MM.1S (cell line): ENCODE measurements around the gene BRIP1.
"Not testable (repeated sequence)": the region's sequence is repeated elsewhere in the genome, so short reads cannot be mapped to it uniquely, and the experiment has no call there.

Experiments
- DNase-seq: peaks from one replicate; pipeline ENCODE4 v3.0.0-alpha.2; 2015
- H2AFZ ChIP-seq: fragments of 300-600 bp; sonication (generic); 2 replicates; pipeline ENCODE4 v1.6.0; 2016; ENCODE audit warnings: antibody characterized with exemption, low read length
- H3F3A ChIP-seq: fragments of 300-600 bp; sonication (generic); 2 replicates; pipeline ENCODE4 v1.6.1; 2016; ENCODE audit warnings: mild to moderate bottlenecking, antibody characterized with exemption, low read length, moderate library complexity, mixed read lengths; ENCODE audit not compliant: insufficient read depth
- H3K27ac ChIP-seq: fragments of 300-600 bp; sonication (generic); 2 replicates; pipeline ENCODE4 v1.5.1; 2016; ENCODE audit warnings: mild to moderate bottlenecking, low read length
- H3K27me3 ChIP-seq: fragments of 300-600 bp; sonication (generic); replicated peaks from 2 replicates; pipeline ENCODE4 v1.6.0; 2016; ENCODE audit warnings: low read length; ENCODE audit not compliant: insufficient read depth
- H3K36me3 ChIP-seq: fragments of 300-600 bp; sonication (generic); replicated peaks from 2 replicates; pipeline ENCODE4 v1.6.1; 2016; ENCODE audit warnings: mild to moderate bottlenecking, low read length, mixed read lengths; ENCODE audit not compliant: insufficient read depth
- H3K4me1 ChIP-seq: fragments of 300-600 bp; sonication (generic); 2 replicates; pipeline ENCODE4 v1.6.1; 2016; ENCODE audit warnings: low read length, mixed read lengths
- H3K4me2 ChIP-seq: fragments of 300-600 bp; sonication (generic); 2 replicates; pipeline ENCODE4 v1.6.0; 2016; ENCODE audit warnings: low read depth, low read length
- H3K4me3 ChIP-seq: fragments of 300-600 bp; sonication (generic); 2 replicates; pipeline ENCODE4 v1.5.1; 2016; ENCODE audit warnings: low read length, mixed read lengths
- H3K79me2 ChIP-seq: fragments of 300-600 bp; sonication (generic); 2 replicates; pipeline ENCODE4 v1.6.1; 2016; ENCODE audit warnings: mixed run types, low read length, mixed read lengths
- H3K9ac ChIP-seq: fragments of 300-600 bp; sonication (generic); 2 replicates; pipeline ENCODE4 v1.6.1; 2016; ENCODE audit warnings: low read length, mixed read lengths
- H3K9me2 ChIP-seq: fragments of 300-600 bp; sonication (generic); replicated peaks from 2 replicates; pipeline ENCODE4 v1.6.1; 2016; ENCODE audit warnings: mild to moderate bottlenecking, low read length, mixed read lengths; ENCODE audit not compliant: insufficient read depth
- H3K9me3 ChIP-seq: fragments of 300-600 bp; sonication (generic); replicated peaks from 2 replicates; pipeline ENCODE4 v1.6.1; 2016; ENCODE audit warnings: mild to moderate bottlenecking, low read length, mixed read lengths; ENCODE audit not compliant: insufficient read depth
- H4K20me1 ChIP-seq: fragments of 300-600 bp; sonication (generic); 2 replicates; pipeline ENCODE4 v1.6.1; 2016; ENCODE audit warnings: mild to moderate bottlenecking, low read length, moderate library complexity, mixed read lengths; ENCODE audit not compliant: insufficient read depth
- EZH2 ChIP-seq: fragments of 300-600 bp; sonication (generic); optimal IDR thresholded peaks from 2 replicates; pipeline ENCODE3; 2017; ENCODE audit warnings: low read depth, mild to moderate bottlenecking, antibody characterized with exemption, low read length, mixed read lengths
- EZH2phosphoT487 ChIP-seq: fragments of 300-600 bp; sonication (generic); IDR thresholded peaks from 2 replicates; pipeline ENCODE4 v1.6.1; 2018; ENCODE audit warnings: antibody characterized with exemption, low read length
- TF ChIP-seq, protein P1 (sequence below): fragments of 300-600 bp; sonication (generic); IDR thresholded peaks from 2 replicates; pipeline ENCODE4 v1.5.1; 2016; ENCODE audit warnings: antibody characterized with exemption, low read length, mixed read lengths

The BRIP1 gene

DNA sequence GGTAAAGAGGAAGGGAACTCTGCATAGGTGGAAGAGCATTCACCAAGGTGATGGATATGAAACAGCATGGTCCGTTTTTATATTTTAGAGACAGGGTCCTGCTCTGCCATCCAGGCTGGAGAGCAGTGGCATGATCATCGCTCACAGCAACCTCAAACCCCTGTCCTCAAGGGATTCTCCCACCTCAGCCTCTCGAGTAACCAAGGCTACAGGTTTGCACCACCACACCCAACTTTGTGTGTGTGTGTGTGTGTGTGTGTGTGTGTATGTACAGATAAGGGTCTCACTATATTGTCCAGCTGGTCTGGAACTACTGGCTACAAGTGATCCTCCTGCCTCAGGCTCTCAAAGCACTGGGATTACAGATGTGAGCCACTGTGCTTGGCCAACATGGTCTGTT is 194.8 kb downstream of the BRIP1 start:
- no peaks in the 10 kb centered on the region for H3K9me2 ChIP-seq
- no peak overlapping the region for H3K4me2 ChIP-seq
- DNase-seq, result no peak
- H3K4me3 ChIP-seq, result no peak overlapping the region
- no peaks in the 10 kb centered on the region for H3K36me3 ChIP-seq
- H3K27ac ChIP-seq, result no peak overlapping the region
- no peak overlapping the region for H2AFZ ChIP-seq
- no peak for TF ChIP-seq EZH2phosphoT487
- TF ChIP-seq, protein P1, sequence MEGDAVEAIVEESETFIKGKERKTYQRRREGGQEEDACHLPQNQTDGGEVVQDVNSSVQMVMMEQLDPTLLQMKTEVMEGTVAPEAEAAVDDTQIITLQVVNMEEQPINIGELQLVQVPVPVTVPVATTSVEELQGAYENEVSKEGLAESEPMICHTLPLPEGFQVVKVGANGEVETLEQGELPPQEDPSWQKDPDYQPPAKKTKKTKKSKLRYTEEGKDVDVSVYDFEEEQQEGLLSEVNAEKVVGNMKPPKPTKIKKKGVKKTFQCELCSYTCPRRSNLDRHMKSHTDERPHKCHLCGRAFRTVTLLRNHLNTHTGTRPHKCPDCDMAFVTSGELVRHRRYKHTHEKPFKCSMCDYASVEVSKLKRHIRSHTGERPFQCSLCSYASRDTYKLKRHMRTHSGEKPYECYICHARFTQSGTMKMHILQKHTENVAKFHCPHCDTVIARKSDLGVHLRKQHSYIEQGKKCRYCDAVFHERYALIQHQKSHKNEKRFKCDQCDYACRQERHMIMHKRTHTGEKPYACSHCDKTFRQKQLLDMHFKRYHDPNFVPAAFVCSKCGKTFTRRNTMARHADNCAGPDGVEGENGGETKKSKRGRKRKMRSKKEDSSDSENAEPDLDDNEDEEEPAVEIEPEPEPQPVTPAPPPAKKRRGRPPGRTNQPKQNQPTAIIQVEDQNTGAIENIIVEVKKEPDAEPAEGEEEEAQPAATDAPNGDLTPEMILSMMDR, result no peak
- TF ChIP-seq EZH2, result no peak
- no peaks in the 10 kb centered on the region for H3K9me3 ChIP-seq
- no peaks in the 10 kb centered on the region for H4K20me1 ChIP-seq
- no peaks in the 10 kb centered on the region for H3K4me1 ChIP-seq
- no peak overlapping the region for H3K9ac ChIP-seq
- H3K27me3 ChIP-seq, result no peaks in the 10 kb centered on the region
- no peaks in the 10 kb centered on the region for H3F3A ChIP-seq
- no peaks in the 10 kb centered on the region for H3K79me2 ChIP-seq

- not testable (repeated sequence) for H3F3A ChIP-seq, H3K9ac ChIP-seq, H3K4me1 ChIP-seq, H3K27ac ChIP-seq, H2AFZ ChIP-seq, H3K27me3 ChIP-seq, H3K9me3 ChIP-seq, H3K79me2 ChIP-seq, H4K20me1 ChIP-seq, H3K4me3 ChIP-seq, H3K36me3 ChIP-seq, DNase-seq, H3K4me2 ChIP-seq, H3K9me2 ChIP-seq
Observed at GRCh38 chr17:61666406-61667088, 196.8 kb downstream of the BRIP1 start.

DNA sequence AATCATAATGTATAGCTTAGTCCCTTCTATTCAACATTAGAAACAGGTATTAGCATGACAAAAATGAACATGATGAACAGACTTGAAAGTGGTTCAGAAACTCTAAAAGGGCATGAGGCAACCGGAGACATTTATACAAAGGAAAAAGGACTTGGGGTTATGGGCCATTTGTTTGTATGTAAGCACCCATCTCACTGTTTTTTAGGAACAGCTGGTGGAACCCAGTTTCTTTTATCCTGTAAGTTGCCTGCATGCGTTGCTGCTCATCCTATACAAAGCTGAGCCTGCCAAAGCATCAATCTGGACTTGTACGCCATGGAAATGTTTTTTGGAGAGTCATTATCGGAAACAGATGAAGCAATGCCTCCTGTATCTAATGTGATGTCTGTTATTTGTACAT is 200.0 kb downstream of the BRIP1 start:
- Histone ChIP-seq H3K79me2 (no peaks in the 10 kb centered on the region), H3K4me3 (no peak overlapping the region), H3K4me2 (no peak overlapping the region), H3K4me1 (no peaks in the 10 kb centered on the region), H3K27ac (no peak overlapping the region), H3K9me3 (no peaks in the 10 kb centered on the region), H3K27me3 (no peaks in the 10 kb centered on the region), H4K20me1 (no peaks in the 10 kb centered on the region), H3F3A (no peaks in the 10 kb centered on the region), H2AFZ (no peak overlapping the region), H3K9ac (no peak overlapping the region), H3K36me3 (no peaks in the 10 kb centered on the region), H3K9me2 (no peaks in the 10 kb centered on the region)
- TF ChIP-seq, protein P1, result no peak
- TF ChIP-seq EZH2, result no peak
- no peak for TF ChIP-seq EZH2phosphoT487
- no peak for DNase-seq

DNA sequence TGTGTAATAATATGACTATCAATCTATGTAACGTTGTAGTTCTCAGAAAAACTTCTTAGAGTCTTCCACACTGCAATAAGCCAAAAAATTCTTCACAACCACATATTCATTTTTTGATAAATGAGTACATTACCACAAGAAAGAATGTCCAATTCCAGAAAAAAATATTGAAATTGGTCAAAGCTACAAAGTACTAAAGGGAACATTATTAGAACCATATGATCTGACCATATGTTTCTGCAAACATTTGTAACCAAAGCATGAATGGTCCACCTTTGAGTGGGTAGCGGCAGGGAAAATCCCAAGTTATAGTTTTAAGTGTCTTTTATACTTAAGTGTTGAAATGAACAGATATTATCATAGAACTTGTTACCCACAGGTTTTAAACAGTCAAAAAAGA is 200.6 kb downstream of the BRIP1 start:
- Histone ChIP-seq H3K36me3 (no peaks in the 10 kb centered on the region), H3K27ac (no peak overlapping the region), H3K4me1 (no peaks in the 10 kb centered on the region), H3K9me3 (no peaks in the 10 kb centered on the region), H3K79me2 (no peaks in the 10 kb centered on the region), H2AFZ (no peak overlapping the region), H3K27me3 (no peaks in the 10 kb centered on the region), H4K20me1 (no peaks in the 10 kb centered on the region), H3F3A (no peaks in the 10 kb centered on the region), H3K9ac (no peak overlapping the region), H3K4me2 (no peak overlapping the region), H3K4me3 (no peak overlapping the region), H3K9me2 (no peaks in the 10 kb centered on the region)
- TF ChIP-seq, protein P1, result no peak
- TF ChIP-seq EZH2phosphoT487 (no peak), EZH2 (no peak)
- no peak for DNase-seq
